Gastroesophageal sphincter (tissue), 3 donors: Measurements from ENCODE around the gene OPTC.

Source experiments
- CTCF ChIP-seq, 4 experiments: fragments of 200-600 bp in 2 of 4; fragments of 450-650 bp in 2 of 4; sonication (generic) in 1 of 4; IDR thresholded peaks; one replicate each; pipeline ENCODE4 v1.5.1; 2017 to 2019; ENCODE audit warnings: antibody characterized with exemption in 4 of 4, mild to moderate bottlenecking in 2 of 4, moderate library complexity in 2 of 4
- POLR2A ChIP-seq, 2 donors: fragments of 450-650 bp; IDR thresholded peaks; one replicate each; pipeline ENCODE4 v1.6.1; 2017; ENCODE audit warnings: antibody characterized with exemption in 2 of 2, mild to moderate bottlenecking in 2 of 2, moderate library complexity in 1 of 2

GRCh38 chr1:203539831-203540546 lies 46.0 kb downstream of the OPTC start:
- no peak for TF ChIP-seq CTCF (IDR thresholded peaks at IDR 0.05)
- no peak for TF ChIP-seq POLR2A (IDR thresholded peaks at IDR 0.05)
